GM19452 (cell line): Measurements from ENCODE around the gene CD84.
"Not testable (repeated sequence)": the region's sequence is repeated elsewhere in the genome, so short reads cannot be mapped to it uniquely, and the experiment has no call there.

ENCODE experiments used
- ATAC-seq: cut with Tn5 transposase; IDR thresholded peaks from one replicate; pipeline ENCODE4 v1.9.1; 2021; ENCODE audit not compliant: unreplicated experiment

Gene CD84, protein sequence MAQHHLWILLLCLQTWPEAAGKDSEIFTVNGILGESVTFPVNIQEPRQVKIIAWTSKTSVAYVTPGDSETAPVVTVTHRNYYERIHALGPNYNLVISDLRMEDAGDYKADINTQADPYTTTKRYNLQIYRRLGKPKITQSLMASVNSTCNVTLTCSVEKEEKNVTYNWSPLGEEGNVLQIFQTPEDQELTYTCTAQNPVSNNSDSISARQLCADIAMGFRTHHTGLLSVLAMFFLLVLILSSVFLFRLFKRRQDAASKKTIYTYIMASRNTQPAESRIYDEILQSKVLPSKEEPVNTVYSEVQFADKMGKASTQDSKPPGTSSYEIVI

DNA sequence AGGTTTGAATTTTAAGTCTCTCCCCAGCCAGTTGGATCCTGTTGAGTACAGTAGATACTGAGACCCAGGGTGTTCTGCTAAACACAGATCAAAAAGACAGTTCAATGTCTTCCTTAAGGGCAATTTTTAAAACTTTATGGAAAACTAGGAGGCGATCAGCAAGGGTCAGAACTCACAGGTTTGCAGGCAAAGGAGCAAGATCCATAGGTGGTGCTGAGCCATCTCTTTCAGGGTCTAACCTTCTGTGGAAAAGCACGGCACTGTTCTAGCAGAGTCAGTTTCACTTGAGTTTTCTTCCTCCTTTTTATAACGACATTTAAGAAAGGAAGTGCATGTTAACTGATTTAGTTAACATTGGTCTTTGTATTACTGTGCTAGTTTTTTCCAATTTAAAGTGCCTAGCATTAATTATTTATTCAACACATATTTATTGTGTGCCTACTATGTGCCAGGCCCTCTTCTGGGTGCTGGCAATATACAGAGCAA is at the start of gene CD84:
Gene CD84, minus strand, starts transcription at position 281 of the 486 bp plus-strand sequence. Its CDS starts 59 bp downstream, at position 222.
- ATAC-seq = no peak

DNA sequence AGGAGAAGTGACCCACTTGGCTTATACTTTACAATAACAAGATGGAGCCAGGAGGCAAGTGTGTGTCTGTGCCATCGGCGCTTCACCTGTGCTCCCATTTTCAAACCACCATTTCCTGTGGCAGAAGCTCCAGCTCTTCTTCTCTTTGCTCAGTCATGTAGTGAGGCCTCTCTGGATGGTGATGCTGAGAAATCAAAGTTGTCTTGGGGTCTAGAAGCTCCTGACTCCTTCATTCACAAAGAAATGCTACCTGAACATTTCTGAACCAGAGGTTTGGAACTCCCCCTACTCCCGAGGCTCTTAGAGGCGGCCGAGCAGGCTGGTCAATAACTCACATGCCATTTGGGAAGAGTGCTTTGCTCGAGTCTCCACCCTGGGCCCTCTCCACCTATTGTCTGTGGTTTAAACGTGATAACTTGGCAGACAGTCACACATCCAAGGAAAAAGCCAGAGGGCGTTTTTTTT is 49.5 kb upstream of the CD84 start:
- no peak for ATAC-seq

DNA sequence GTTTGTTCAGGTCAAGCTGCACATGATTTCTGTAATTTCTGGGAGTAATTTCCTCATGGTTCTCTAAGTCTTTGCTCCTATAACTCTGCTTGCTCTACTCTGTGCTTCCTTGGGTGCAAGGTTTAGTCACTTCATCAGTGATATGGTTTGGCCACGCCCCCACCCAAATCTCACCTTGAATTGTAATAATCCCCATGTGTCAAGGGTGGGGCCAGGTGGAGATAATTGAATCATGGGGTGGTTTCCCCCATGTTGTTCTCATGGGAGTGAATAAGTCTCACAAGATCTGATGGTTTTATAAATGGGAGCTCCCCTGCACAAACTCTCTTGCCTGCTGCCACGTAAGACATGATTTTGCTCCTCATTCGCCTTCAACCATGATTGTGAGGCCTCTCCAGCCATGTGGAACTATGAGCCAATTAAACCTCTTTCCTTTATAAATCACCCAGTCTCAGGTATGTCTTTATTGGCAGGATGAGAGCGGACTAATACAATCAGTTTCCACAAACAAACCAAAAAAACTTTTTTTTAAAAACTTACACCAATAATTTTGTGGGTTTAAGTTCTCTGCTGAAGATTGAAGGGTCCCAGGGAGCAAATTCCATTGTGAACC is 48.5 kb upstream of the CD84 start:
- ATAC-seq = not testable (repeated sequence)

DNA sequence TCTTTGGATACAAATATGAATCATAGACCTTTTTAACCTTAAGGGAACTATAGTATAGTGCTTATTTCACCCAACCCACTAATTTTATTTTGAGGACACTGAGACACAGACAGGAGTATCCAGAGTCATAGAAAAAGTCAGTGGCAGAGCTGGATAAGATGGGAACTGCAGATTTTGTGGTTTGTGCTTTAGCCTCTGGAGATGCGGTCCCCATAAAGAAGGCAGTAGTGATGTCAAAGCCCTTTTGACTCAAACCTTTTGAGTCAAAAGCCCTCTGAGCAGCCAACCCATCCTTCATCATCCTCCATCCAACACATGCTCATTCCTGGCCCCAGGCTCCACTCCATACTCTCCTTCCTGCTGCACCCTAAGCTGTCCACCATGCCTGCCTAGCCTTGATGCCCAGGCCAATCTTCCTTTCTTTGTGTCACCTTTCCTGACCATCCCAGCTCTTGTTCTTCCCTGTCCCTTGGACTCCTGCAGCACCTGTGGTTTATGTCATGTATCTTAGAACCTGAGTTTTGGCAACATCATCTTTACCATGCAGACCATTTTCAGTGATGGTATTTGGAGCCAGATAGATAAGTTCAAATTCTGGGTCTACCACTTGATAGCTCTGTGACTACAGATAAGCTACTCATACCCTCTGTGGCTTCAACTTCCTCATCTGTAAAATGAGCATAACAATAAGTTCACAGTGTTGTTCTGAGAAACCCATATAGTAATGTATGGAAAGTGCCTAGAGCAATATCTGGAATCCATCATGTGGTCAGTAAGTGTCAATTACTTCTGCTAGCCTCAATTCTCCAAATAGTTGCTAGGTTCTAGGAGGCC is 47.4 kb upstream of the CD84 start:
- peak; percentile 27 for ATAC-seq

DNA sequence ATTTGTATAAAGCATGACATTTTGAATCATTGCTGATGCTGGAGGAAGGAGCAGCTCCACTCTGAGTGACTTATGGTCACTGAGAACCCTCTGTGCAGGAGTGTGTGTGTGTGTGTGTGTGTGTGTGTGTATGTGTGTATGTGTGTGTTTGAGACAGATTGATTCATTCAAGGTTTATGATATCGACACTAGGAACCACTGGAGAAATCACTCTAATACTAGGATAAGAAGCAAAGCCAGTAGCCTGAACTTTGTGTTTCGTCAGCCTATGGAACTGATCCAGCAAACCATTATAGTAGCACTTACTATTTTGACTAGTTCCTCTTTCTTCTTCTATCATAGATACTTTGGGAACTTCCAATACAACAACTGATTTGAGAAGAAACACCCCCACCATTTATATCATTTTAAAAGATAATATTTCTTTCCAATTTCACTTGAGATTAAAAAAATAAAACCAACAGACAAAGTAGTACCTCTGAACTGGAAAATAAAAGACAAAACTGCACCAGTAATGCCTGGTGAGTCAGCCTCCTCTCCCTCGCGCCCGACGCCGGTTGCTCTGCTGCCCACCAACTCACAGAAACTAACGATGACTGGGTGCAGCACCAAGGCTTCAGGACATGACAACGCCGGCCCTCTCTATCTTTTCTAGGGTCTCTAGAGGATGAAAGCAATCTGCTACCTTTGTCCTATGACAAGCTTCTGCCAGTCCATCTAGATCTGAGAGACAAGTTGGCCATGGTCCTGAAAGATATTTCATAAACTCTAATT is 46.6 kb upstream of the CD84 start:
- no peak for ATAC-seq

DNA sequence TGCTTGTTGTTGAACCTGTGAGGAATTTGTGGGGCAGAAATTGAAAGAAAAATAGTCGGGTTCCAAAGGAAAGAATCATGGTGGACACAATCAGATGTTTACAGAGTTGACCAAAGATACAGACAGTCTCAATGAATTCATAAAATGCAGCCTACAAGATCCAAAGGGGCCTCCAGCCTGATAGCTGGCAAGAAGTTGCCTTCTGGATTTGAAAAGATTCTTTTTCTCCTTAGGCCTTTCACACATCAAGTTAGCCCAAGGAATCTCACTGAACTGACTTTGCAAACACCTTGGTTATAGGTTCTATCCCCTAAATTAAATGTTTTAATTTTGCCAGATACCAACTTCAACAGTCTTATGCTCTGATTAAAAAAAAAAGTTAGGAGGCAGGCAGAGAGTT is 46.0 kb upstream of the CD84 start:
- ATAC-seq = no peak

DNA sequence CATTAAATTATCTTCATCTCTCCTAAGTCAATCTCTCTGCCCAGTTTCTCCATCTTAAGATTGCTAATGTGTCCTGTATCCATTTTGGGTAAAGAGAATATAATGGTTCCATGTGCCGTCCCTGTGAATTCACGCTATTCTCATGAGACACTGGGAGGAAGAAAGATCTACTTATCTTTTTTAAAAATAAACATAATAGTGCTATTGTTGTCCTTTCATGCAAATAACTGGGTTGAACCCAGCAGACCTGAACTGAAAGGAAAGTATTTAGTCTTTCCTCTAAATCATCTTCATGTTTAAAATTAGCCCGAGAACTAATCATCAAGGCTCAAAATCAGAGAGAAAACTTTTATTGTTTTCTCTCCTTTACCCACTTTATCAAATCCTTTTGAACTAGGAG is 45.2 kb upstream of the CD84 start:
- no peak for ATAC-seq

DNA sequence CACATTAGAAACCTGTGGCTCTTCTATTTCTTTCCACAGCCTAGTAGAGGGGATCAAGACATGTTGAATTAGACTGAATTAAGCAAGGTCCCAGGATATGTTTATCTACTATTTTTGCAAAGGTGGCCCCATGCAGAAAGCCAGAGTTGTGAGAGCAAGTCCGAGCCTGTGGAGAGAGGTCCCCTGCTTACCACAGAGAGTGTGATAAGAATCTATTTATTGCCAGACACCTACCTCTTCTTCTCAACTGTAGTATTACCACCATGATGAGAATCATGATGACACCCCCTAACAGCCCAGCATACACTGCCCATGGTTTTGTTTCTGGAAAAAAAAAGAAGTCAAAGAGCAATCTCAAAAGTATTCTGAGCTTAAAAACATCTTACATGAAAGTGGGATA is 44.6 kb upstream of the CD84 start:
- ATAC-seq = no peak

DNA sequence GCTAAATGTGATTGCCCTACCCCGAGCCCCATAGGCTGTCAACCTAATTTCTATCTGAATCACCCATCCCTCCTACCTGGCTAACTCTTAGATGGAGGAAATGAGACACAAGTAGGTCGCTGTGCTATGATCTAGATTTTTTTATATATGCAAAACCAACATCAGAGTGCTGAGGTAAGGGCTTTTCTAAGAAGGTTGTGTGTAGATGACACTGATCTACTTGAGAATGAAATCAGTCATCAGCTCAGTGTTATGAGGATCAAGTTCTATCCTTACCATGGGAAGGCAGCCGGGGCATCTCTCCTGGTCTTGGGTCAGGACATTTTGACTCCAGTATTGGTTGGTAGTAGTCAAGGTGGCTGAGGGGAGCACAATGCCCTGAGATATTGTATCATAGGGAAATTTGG is 43.9 kb upstream of the CD84 start:
- ATAC-seq = no peak

DNA sequence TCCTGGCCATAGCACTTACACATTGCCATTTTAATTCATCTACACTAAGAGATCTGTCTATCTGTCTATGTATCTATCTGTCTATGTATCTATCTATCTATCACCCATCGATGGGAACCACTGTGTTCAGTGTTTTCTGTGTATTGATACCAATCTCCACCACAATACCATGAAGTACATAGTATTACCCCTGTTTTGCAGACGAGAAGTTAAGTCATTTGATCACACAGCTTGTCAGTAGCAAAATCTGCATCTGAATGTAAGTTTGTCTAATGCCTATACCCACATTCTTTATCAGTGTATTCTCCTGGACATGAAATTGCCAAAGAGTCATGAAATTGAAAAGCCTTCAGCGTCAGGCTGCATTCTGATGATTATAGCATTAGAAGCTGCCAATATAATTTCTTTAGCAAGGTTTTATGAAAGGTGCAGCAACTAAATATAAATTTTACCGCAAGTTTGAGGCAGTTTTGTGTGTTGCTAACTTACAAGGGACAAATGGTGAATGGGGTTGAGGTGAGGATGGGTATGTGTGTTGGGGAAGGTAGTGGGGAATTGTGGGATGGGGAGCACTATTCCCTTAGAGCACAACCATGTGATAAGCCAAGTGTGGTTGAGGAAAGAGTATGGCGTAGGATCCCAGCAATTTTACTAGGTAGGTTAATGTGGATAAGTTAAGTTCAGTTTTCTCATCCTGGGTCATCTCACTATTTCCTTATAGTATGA is 43.4 kb upstream of the CD84 start:
- ATAC-seq = no peak

DNA sequence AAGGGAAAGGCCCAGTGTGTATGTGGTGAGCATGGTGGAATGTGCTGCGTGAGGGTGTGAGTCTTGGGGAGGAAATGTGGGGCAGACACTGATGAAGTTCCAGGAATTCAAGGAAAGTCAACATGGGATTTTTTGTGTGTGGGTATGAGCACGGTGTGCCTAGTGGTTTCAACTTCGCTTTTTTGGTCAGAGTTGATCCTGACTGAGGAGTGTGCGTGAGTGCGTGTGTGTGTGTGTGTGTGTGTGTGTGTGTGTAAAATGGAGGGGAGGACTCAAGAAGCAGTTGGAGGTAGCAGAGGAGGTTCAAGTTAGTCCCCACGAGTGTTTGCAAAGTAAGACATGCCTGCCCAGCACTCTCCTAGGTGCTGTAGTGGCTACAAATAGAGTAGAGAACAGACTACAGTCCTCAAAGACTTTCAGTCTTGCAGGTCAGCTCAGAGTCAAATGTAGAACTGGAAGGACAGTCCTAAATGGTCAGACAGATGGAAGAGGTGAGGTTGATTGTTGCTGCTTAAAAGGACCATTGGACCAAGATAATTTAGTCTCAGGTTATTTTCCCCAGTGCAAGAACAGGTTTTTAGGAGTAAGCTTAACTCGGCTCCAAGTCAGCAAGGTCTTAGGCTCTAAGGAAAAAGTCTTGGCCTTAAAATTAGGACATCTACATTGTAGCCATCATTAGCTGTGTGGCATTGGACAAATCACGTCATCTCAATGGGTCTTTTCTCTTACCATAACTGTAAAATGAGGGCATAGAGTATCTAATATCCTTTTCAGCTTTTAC is 42.5 kb upstream of the CD84 start:
- no peak for ATAC-seq

DNA sequence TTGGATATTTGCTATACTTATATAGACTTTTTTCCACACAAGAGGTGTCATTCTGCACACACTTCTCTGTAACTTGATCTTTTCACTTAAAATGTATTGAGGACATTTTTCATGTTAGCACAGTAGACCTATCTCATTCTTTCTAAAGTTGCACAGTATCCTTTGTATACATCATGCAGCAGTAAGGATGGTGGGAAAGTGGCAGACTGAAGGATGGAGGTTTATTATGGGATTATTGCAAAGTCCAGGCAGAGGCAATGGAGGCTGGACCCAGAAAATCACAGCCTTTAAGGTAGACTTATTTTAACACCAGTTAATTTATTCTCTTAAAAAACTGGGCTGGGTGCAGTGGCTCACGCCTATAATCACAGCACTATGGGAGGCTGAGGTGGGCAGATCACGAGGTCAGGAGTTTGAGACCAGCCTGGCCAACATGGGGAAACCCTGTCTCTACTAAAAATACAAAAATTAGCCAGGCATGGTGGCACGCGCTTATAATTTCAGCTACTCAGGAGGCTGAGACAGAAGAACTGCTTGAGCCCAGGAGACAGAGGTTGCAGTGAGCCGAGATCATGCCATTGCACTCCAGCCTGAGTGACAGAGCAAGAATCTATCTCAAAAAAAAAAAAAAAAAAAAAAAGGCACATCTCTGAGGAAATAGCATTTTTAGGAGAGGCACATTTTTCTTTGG is 41.8 kb upstream of the CD84 start:
- no peak for ATAC-seq

DNA sequence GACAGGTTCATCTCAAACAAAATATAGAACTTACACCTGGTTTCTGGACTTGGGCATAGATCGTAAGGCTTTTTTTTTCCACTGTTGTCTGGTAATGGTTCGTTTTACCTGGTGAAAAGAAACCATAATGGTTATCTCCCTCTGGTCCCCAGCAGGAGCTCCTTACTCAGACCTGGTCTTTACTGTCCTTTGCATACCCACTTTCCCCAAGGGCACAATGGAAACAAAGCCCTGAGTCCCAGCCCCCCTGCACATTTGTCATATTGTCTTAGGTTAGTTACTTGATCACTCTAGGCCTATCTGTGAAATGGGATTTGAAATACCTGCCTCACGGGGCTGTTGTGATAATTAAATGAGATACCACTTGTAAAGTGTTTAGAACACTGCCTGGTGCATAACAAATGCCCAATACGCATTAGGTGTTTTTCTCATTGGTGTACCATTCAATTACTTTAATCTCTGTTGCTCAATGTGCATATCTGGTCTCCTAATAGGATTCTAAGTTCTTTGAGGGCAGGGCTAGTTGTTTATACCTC is 40.5 kb upstream of the CD84 start:
- no peak for ATAC-seq

DNA sequence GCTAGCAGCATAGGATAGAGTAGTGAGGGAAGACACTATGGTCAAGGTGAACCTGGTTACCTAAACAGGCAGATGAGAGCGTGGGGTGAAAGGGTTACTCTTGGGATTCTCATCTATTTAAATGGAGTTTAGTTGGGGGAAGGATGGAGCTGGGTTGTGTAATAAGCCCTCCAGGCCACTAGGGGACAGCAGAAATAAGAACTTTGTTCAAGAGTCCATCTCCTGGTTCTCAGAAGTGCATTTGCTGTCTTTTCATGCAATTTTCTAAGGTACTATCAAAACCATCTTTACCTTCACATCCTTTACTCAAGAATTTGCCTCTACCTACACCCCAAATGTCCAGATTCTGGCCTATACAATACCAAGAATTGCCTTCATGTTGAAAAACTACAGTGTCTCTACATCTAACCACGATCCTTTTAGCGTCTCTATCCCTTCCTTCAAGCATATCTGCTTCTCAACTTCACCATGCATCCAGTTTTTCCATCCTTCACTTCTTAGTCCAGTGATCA is 39.5 kb upstream of the CD84 start:
- no peak for ATAC-seq

DNA sequence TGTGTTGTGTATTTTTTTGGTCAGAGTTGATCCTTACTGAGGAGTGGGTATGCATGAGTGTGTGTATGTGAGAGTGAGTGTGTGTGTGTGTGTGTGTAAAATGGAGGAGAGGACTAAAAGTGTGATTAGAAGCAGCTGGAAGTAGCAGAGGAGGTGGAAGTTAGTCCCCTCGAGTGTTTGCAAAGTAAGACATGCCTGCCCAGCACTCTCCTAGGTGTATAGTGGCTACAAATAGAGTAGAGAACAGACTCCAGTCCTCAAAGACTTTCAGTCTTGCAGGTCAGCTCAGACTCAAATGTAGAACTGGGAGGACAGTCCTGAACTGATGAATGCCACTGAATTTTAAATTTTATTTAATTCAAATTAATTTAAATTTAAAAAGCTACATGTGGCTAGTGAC is 39.0 kb upstream of the CD84 start:
- no peak for ATAC-seq

DNA sequence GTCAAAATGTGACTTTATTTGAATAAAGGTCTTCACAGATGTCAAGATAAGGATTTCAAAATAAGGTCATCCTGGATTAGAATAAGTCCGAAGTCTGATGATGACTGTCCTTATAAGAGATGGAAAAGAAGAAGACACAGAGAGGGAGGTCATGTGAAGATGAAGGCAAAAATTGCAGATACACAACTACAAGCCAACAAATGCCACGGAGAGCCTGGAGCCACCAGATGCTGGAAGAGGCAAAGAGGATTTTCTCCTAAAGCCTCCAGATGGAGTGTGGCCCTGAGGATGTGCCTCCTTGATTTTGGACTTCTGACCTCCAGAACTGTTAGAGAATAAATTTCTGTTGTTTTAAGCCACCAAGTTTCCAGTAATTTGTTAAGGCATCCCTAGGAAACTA is 36.4 kb upstream of the CD84 start:
- no peak for ATAC-seq

DNA sequence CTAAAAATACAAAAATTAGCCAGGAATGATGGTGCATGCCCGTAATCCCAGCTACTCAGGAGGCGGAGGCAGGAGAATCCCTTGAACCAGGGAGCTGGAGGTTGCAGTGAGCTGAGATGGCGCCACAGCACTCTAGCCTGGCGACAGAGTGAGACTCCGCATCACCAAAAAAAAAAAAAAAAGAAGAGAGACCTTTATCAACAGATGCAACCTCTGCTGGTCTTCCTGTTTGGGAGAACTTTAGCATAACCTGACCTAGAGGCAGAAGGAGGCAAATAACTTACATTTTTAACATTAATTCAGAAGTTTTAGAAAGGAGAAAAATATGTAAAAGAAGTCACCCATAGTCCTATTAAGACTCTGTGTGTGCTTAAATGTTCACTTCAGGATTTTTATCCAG is 35.1 kb upstream of the CD84 start:
- ATAC-seq = no peak

DNA sequence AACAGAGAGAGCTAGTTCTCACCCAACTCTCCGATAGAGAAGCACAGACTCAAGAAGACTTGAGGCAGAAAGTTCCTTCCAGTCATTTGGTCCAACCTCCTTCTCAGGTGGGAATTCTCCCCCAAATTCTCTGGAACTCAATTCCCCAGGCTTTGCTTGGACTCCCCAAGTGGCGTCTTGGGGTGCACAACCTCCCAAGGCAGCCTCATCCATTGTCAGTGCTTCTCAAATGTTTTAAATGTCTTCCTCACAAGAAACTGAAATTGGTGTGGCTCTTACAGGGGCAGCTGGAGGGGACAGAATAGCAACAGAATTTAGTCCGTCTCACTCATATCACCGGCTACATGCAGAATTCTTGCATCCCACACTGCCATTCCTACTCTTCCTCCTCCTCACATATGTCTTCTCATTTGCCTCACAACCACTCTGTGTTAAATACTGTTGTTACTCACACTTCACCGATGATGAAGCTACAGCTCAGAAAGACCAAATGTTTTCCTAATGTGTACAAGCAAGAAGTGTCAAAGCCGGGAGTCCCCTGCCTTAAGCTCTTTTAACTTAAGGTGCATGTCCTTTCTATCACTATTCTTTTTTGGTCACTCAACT is 33.4 kb upstream of the CD84 start:
- no peak for ATAC-seq
